Spleen (tissue), 11 donors: ENCODE measurements around the gene SOX11. TPM values are rescaled to one million over a fixed set of nuclear protein-coding genes. Genes with fewer than 3 reads are reported as not detected.
A peak's percentile ranks its signal among the peaks of the same experiment; 100 is the strongest.

ENCODE experiments used
- DNase-seq: peaks from one replicate; pipeline ENCODE4 v3.0.0-alpha.2; 2020
- H3K27ac ChIP-seq, 8 donors: fragments of 200-600 bp; sonication (generic) in 7 of 8; 1 replicate in 4 of 8; 2 replicates in 4 of 8; pipeline versions ENCODE4 v1.5.0 to v1.8.0; 2016 to 2021; ENCODE audit warnings: inconsistent platforms in 4 of 8, mild to moderate bottlenecking in 4 of 8, moderate library complexity in 1 of 8
- H3K27me3 ChIP-seq, 7 donors: fragments of 200-600 bp; sonication (generic) in 6 of 7; replicated peaks in 1 of 7; 1 replicate in 4 of 7; 2 replicates in 3 of 7; pipeline versions ENCODE4 v1.5.0 to v1.8.0; 2016 to 2021; ENCODE audit warnings: inconsistent platforms in 3 of 7, mild to moderate bottlenecking in 1 of 7
- H3K36me3 ChIP-seq, 6 donors: fragments of 200-600 bp; sonication (generic) in 5 of 6; 1 replicate in 4 of 6; 2 replicates in 2 of 6; pipeline versions ENCODE4 v1.5.0 to v1.8.0; 2016 to 2021; ENCODE audit warnings: inconsistent platforms in 2 of 6
- H3K4me1 ChIP-seq, 6 donors: fragments of 200-600 bp; sonication (generic) in 5 of 6; 1 replicate in 3 of 6; 2 replicates in 3 of 6; pipeline versions ENCODE4 v1.5.0 to v1.8.0; 2016 to 2021; ENCODE audit warnings: inconsistent platforms in 3 of 6
- H3K4me3 ChIP-seq, 8 donors: fragments of 200-600 bp; sonication (generic) in 7 of 8; 1 replicate in 4 of 8; 2 replicates in 4 of 8; pipeline versions ENCODE4 v1.5.0 to v1.8.0; 2016 to 2021; ENCODE audit warnings: inconsistent platforms in 4 of 8, mild to moderate bottlenecking in 4 of 8, moderate library complexity in 2 of 8
- H3K9me3 ChIP-seq, 8 donors: fragments of 200-600 bp; sonication (generic) in 7 of 8; 1 replicate in 4 of 8; 2 replicates in 4 of 8; pipeline versions ENCODE4 v1.5.0 to v1.8.0; 2016 to 2021; ENCODE audit warnings: inconsistent platforms in 4 of 8
- CTCF ChIP-seq, 11 experiments: fragments of 200-600 bp in 7 of 11; fragments of 450-650 bp in 4 of 11; sonication (generic) in 4 of 11; IDR thresholded peaks in 8 of 11; conservative IDR thresholded peaks in 3 of 11; 1 replicate in 7 of 11; 2 replicates in 4 of 11; pipeline versions ENCODE4 v1.4.0 to v1.8.0; 2016 to 2021; ENCODE audit warnings: antibody characterized with exemption in 11 of 11, inconsistent platforms in 4 of 11, mild to moderate bottlenecking in 1 of 11
- POLR2A ChIP-seq, 3 donors: fragments of 450-650 bp; IDR thresholded peaks; one replicate each; pipeline ENCODE4 v1.5.1; 2017; ENCODE audit warnings: antibody characterized with exemption in 3 of 3, mild to moderate bottlenecking in 1 of 3
- POLR2AphosphoS5 ChIP-seq, 3 donors: sonication (generic); formaldehyde crosslinking; IDR thresholded peaks; one replicate each; pipeline ENCODE4 v1.5.1; 2017; ENCODE audit warnings: antibody characterized with exemption in 3 of 3
- WGBS, 5 donors: extraction: QIAGEN DNeasy Blood & Tissue Kit in 3 of 5; methylation state at CpG; one replicate each; pipeline versions ENCODE4 v1.1.5 to v1.1.7; 2013 to 2018; 5-methylcytosine and 5-hydroxymethylcytosine counted together
- intact Hi-C: fragments of 100-400 bp; cut with DNase I; formaldehyde crosslinking; loops from one replicate; pipeline ENCODE4 v1.15.0; 2023; ENCODE audit warnings: low total_unique reads
- polyA plus RNA-seq, 3 donors: library from polyadenylated mRNA; stranded (reverse); fragments of 200-250 nt; gene quantifications; one replicate each; pipeline ENCODE4 v1.2.1, GENCODE V29; 2013
- total RNA-seq, 7 donors: library from RNA; depleted of rRNA in 3 of 7; stranded (reverse); fragments of >200 nt in 3 of 7; fragmentation: NEBNext Ultra II Directional in 4 of 7; extraction: Animal tissue kit (Norgen Biotek cat#: 25700) in 4 of 7; gene quantifications; one replicate each; pipeline versions ENCODE4 v1.1.0 to v1.2.1, GENCODE V29; 2016 to 2021
- donor health status: healthy with polysubstance abuse.
- donor health status: DM: no; HTN: no; CAD: no; lungs with moderate emphysema.
- donor health status: DM: no; HTN: no; CAD: no.
- donor health status: Bipolar disorder and iron deficiency.
- donor health status: healthy.
- donor health status: DM: no; HTN: no; CAD: no.
- donor health status: DM: yes; HTN: yes; CAD: no.

Gene SOX11
- total and polyA plus RNA-seq, 10 donors, result 0.09 to 0.92 (median 0.29) TPM

DNA sequence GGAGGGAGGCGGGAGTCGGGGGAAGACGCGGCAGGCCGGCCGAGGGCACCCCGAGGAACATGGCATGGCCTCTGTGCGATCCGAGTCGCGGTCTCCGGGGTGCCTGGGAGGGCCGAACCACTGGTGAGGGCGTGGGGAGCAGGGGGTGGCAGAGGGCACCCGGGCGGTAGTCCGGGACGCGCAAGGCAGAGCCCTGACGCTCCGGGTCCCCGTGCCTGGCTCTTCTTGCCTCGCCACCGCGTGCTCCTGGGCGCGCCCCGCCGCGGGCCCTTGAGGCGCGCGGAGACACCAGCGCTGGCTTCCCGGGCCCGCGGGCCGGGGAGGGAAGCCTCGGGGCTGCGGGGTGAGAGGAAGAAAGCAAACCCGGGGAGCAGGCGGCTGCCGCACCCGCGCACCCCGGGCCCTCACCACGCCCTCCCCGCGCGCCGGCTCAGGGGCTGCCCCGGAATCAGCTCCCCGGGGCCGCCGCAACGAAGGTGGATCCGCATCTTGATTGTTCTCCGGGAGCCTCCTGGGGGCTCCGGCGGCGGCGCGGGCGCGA, 4.3 kb downstream of the SOX11 start:
- no peak for DNase-seq
- intact Hi-C loops, result no loop called here
- Histone ChIP-seq H3K27ac (peak overlapping the region in 6 of 8 donors; percentile 33 to 77 (median 62)), H3K27me3 (peaks cover 0 to 100% (median 72%) of the 10 kb centered on the region in 7 donors), H3K9me3 (peaks cover 0 to 20% (median 0%) of the 10 kb centered on the region in 8 donors), H3K4me1 (peaks cover 17 to 48% (median 39%) of the 10 kb centered on the region in 6 donors), H3K36me3 (no peaks in the 10 kb centered on the region), H3K4me3 (peak overlapping the region in 7 of 8 donors; percentile 28 to 65 (median 39))
- TF ChIP-seq CTCF (IDR thresholded peaks at IDR 0.05 in 8 of 11, conservative IDR thresholded peaks at IDR 0.05 in 3 of 11), result no peak
- no peak for TF ChIP-seq POLR2A (IDR thresholded peaks at IDR 0.05)
- peak in 1 of 3 donors; percentile 28 for TF ChIP-seq POLR2AphosphoS5 (IDR thresholded peaks at IDR 0.05)
- 1 to 7% (median 3%) methylated on average over 23 to 65 of the region's 65 CpGs for WGBS, 5 donors

GRCh38 chr2:5696945-5697521, 4.8 kb downstream of the SOX11 start:
- H3K27ac ChIP-seq, result peak overlapping the region in 6 of 8 donors; percentile 33 to 77 (median 62)
- WGBS, 5 donors, result 3 to 11% (median 4%) methylated on average over 26 to 49 of the region's 49 CpGs
- H3K9me3 ChIP-seq, result peaks cover 0 to 16% (median 0%) of the 10 kb centered on the region in 8 donors
- TF ChIP-seq POLR2AphosphoS5 (IDR thresholded peaks at IDR 0.05) (no peak), CTCF (IDR thresholded peaks at IDR 0.05 in 8 of 11, conservative IDR thresholded peaks at IDR 0.05 in 3 of 11) (no peak), POLR2A (IDR thresholded peaks at IDR 0.05) (no peak)
- intact Hi-C loops, result no loop called here
- DNase-seq, result no peak
- peaks cover 0 to 100% (median 66%) of the 10 kb centered on the region in 7 donors for H3K27me3 ChIP-seq
- no peaks in the 10 kb centered on the region for H3K36me3 ChIP-seq
- peaks cover 16 to 44% (median 35%) of the 10 kb centered on the region in 6 donors for H3K4me1 ChIP-seq
- peak overlapping the region in 7 of 8 donors; percentile 28 to 65 (median 39) for H3K4me3 ChIP-seq

GRCh38 chr2:5697562-5697961, 5.4 kb downstream of the SOX11 start:
- Histone ChIP-seq H3K27ac (peak overlapping the region in 1 of 8 donors; percentile 77), H3K4me1 (peaks cover 14 to 39% (median 31%) of the 10 kb centered on the region in 6 donors), H3K9me3 (peaks cover 0 to 11% (median 0%) of the 10 kb centered on the region in 8 donors), H3K27me3 (peaks cover 0 to 98% (median 61%) of the 10 kb centered on the region in 7 donors), H3K36me3 (no peaks in the 10 kb centered on the region), H3K4me3 (peak overlapping the region in 3 of 8 donors; percentile 40 to 65 (median 41))
- TF ChIP-seq CTCF (IDR thresholded peaks at IDR 0.05 in 8 of 11, conservative IDR thresholded peaks at IDR 0.05 in 3 of 11), result no peak
- TF ChIP-seq POLR2AphosphoS5 (IDR thresholded peaks at IDR 0.05), result no peak
- TF ChIP-seq POLR2A (IDR thresholded peaks at IDR 0.05), result no peak
- DNase-seq, result no peak
- intact Hi-C loops, result no loop called here
- WGBS, 5 donors, result 31 to 61% (median 49%) methylated on average over 8 of the region's 8 CpGs

- peaks cover 14 to 33% (median 26%) of the 10 kb centered on the region in 6 donors for H3K4me1 ChIP-seq
- no peak overlapping the region for H3K27ac ChIP-seq
- H3K9me3 ChIP-seq, result peaks cover 0 to 7% (median 0%) of the 10 kb centered on the region in 8 donors
- TF ChIP-seq CTCF (IDR thresholded peaks at IDR 0.05 in 8 of 11, conservative IDR thresholded peaks at IDR 0.05 in 3 of 11) (no peak), POLR2A (IDR thresholded peaks at IDR 0.05) (no peak), POLR2AphosphoS5 (IDR thresholded peaks at IDR 0.05) (no peak)
- 85 to 91% (median 86%) methylated on average over 4 of the region's 4 CpGs for WGBS, 5 donors
- DNase-seq, result no peak
- H3K4me3 ChIP-seq, result no peak overlapping the region
- intact Hi-C loops, result no loop called here
- H3K27me3 ChIP-seq, result peaks cover 0 to 98% (median 55%) of the 10 kb centered on the region in 7 donors
- H3K36me3 ChIP-seq, result no peaks in the 10 kb centered on the region
These were observed 6.0 kb downstream of the SOX11 start for GRCh38 chr2:5698134-5698533.
